Spinal cord (tissue), 10 donors: ENCODE data around the gene TMTC2. TPM values are rescaled to one million over a fixed set of nuclear protein-coding genes. Genes with fewer than 3 reads are reported as not detected.

Source experiments
- DNase-seq, 6 donors: peaks; one replicate each; pipeline versions ENCODE4 v3.0.0 to v3.0.0-alpha.2; 2013 to 2015; ENCODE audit warnings: low spot score in 6 of 6, low read depth in 4 of 6
- H3K27ac ChIP-seq: one replicate; pipeline ENCODE4 v1.5.1; 2013; ENCODE audit warnings: low read depth, low read length, control low read depth
- H3K27me3 ChIP-seq: one replicate; pipeline ENCODE4 v1.6.1; 2013; ENCODE audit warnings: low read length; ENCODE audit not compliant: control insufficient read depth, insufficient read depth
- H3K36me3 ChIP-seq: one replicate; pipeline ENCODE4 v1.6.1; 2013; ENCODE audit warnings: low read length; ENCODE audit not compliant: control insufficient read depth, insufficient read depth
- H3K4me1 ChIP-seq: one replicate; pipeline ENCODE4 v1.6.1; 2013; ENCODE audit warnings: low read length; ENCODE audit not compliant: control insufficient read depth, insufficient read depth
- H3K4me3 ChIP-seq: one replicate; pipeline ENCODE4 v1.5.1; 2013; ENCODE audit warnings: low read depth, low read length, control low read depth
- H3K9me3 ChIP-seq: one replicate; pipeline ENCODE4 v1.6.1; 2013; ENCODE audit warnings: low read length; ENCODE audit not compliant: control insufficient read depth, insufficient read depth
- WGBS: methylation state at CpG from one replicate; pipeline ENCODE4 v1.1.5; 2013; ENCODE audit warnings: missing lambda C conversion rate; ENCODE audit not compliant: insufficient coverage; 5-methylcytosine and 5-hydroxymethylcytosine counted together
- polyA plus RNA-seq, 2 donors: library from polyadenylated mRNA; unstranded; fragments of 120-200 nt; gene quantifications; one replicate each; pipeline ENCODE4 v1.2.1, GENCODE V29; 2013; ENCODE audit not compliant: insufficient read length in 2 of 2
- total RNA-seq, 2 donors: library from RNA; depleted of rRNA in 1 of 2; stranded (reverse); fragments of 120-200 nt in 1 of 2; fragments of >200 nt in 1 of 2; gene quantifications; one replicate each; pipeline versions ENCODE4 v1.2.3 to v1.2.4, GENCODE V29; 2013 to 2014
- donor health status: healthy.

Gene TMTC2
- total and polyA plus RNA-seq, 4 donors = 21.1 to 37.1 (median 27.7) TPM

- peak overlapping the region; percentile 53 for H3K27ac ChIP-seq
- H3K4me3 ChIP-seq = no peak overlapping the region
- DNase-seq = peak in 1 of 6 donors; percentile 67
- H3K9me3 ChIP-seq = no peaks in the 10 kb centered on the region
- H3K36me3 ChIP-seq = no peaks in the 10 kb centered on the region
- H3K27me3 ChIP-seq = no peaks in the 10 kb centered on the region
- H3K4me1 ChIP-seq = peaks cover 2% of the 10 kb centered on the region
- WGBS = 44% methylated on average over 2 of the region's 5 CpGs
Observed at GRCh38 chr12:82880442-82880901, 193.8 kb downstream of the TMTC2 start.

- Histone ChIP-seq H3K27me3 (no peaks in the 10 kb centered on the region), H3K36me3 (no peaks in the 10 kb centered on the region), H3K9me3 (no peaks in the 10 kb centered on the region), H3K4me3 (no peak overlapping the region), H3K27ac (peak overlapping the region; percentile 80), H3K4me1 (peaks cover 2% of the 10 kb centered on the region)
- DNase-seq = peak in 3 of 6 donors; percentile 47 to 83 (median 76)
- WGBS = no CpG with 5 or more reads among the region's 8 CpGs
Observed at GRCh38 chr12:82883394-82884355, 197.0 kb downstream of the TMTC2 start.

DNA sequence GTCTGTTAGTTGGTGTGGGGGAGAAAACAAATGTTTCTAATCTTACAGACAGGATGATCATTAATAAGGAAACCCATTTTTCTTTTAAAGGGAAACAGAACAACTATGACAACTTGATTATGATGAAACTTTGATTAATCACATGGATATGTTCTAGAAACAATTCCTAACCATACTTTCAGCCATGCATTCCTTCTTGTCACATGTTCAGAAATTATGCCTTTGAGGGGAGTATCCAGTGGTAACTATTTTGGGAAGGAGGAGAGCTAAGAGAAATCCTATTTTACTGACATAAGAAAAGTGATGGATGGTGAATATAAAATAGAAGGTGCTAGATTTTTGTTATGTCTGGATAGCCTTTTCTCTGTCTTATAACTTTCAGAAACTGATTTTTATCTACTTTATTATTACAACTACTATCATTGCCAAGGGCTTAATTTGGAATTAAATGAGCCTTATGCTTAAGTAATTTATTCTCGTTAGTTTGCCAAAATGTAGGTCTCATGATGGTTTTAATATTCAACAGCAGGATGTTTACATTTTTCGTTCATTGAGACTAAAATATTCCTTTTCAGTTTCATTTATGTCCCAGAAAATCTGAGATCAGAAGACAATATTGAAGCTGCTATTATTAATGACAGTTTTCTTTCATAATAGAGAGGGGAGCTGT, 200.1 kb downstream of the TMTC2 start:
- Histone ChIP-seq H3K27me3 (no peaks in the 10 kb centered on the region), H3K9me3 (no peaks in the 10 kb centered on the region), H3K36me3 (no peaks in the 10 kb centered on the region), H3K4me1 (peaks cover 2% of the 10 kb centered on the region), H3K27ac (no peak overlapping the region), H3K4me3 (no peak overlapping the region)
- peak in 1 of 6 donors; percentile 59 for DNase-seq
- no CpG with 5 or more reads among the region's 2 CpGs for WGBS

GRCh38 chr12:82893896-82894295, 207.2 kb downstream of the TMTC2 start:
- no peaks in the 10 kb centered on the region for H3K4me1 ChIP-seq
- H3K9me3 ChIP-seq = no peaks in the 10 kb centered on the region
- WGBS = 85% methylated on average over 4 of the region's 5 CpGs
- no peak overlapping the region for H3K4me3 ChIP-seq
- no peak overlapping the region for H3K27ac ChIP-seq
- DNase-seq = no peak
- no peaks in the 10 kb centered on the region for H3K27me3 ChIP-seq
- no peaks in the 10 kb centered on the region for H3K36me3 ChIP-seq

DNA sequence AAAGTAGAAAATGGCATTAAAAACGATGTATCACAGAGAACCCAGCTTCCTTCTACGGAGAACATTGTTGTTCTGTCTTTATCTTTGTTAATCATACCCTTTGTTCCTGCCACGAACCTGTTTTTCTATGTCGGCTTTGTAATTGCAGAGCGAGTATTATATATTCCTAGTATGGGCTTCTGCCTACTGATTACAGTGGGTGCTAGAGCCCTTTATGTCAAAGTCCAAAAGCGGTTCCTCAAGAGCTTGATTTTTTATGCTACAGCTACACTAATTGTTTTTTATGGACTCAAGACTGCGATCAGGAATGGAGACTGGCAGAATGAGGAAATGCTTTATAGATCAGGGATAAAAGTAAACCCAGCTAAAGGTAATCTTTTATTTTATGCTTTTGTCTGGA, 209.6 kb downstream of the TMTC2 start:
- no peak overlapping the region for H3K27ac ChIP-seq
- DNase-seq = no peak
- no peak overlapping the region for H3K4me3 ChIP-seq
- no peaks in the 10 kb centered on the region for H3K4me1 ChIP-seq
- no peaks in the 10 kb centered on the region for H3K27me3 ChIP-seq
- 81% methylated on average over 2 of the region's 7 CpGs for WGBS
- H3K36me3 ChIP-seq = no peaks in the 10 kb centered on the region
- H3K9me3 ChIP-seq = no peaks in the 10 kb centered on the region

- peak in 1 of 6 donors; percentile 49 for DNase-seq
- WGBS = 100% methylated on average over 1 of the region's 3 CpGs
- H3K27ac ChIP-seq = no peak overlapping the region
Observed at GRCh38 chr12:82896979-82897378, 210.3 kb downstream of the TMTC2 start.

GRCh38 chr12:82898441-82898840, 211.7 kb downstream of the TMTC2 start:
- H3K4me3 ChIP-seq = no peak overlapping the region
- WGBS = no CpG with 5 or more reads among the region's 2 CpGs
- DNase-seq = no peak
- H3K27me3 ChIP-seq = no peaks in the 10 kb centered on the region
- no peaks in the 10 kb centered on the region for H3K9me3 ChIP-seq
- H3K36me3 ChIP-seq = no peaks in the 10 kb centered on the region
- H3K27ac ChIP-seq = no peak overlapping the region
- no peaks in the 10 kb centered on the region for H3K4me1 ChIP-seq

More at GRCh38 chr12:82896979-82897378, 210.3 kb downstream of the TMTC2 start:
- Histone ChIP-seq H3K4me1 (no peaks in the 10 kb centered on the region), H3K27me3 (no peaks in the 10 kb centered on the region), H3K9me3 (no peaks in the 10 kb centered on the region), H3K4me3 (no peak overlapping the region), H3K36me3 (no peaks in the 10 kb centered on the region)

DNA sequence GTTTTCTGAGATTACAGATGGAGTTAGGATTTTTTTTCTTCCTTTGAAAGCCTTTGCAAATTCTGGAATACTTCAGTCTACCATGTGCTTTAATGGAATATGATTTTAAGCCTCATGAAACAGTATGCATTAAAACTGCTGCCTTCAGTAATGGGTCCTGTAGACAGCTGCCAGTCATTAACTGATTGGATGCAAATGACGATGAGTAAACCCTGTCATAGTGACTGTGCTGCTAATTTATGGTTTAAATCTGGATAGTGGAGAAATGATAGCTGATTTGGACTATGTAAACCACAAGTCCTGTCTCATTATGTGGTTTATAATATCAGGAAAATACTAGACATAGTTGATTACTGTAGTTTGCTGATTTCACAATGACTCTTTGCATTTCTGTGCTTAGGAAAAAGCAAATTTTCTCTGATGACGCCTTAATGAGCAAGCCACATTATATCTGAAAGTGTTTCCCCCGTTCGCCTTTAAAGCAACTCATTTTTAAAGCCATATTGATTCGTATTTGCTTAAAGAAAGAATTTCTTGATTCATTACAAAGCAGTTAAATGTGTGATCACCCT, 217.6 kb downstream of the TMTC2 start:
- Histone ChIP-seq H3K27ac (no peak overlapping the region), H3K4me3 (no peak overlapping the region), H3K4me1 (no peaks in the 10 kb centered on the region), H3K27me3 (no peaks in the 10 kb centered on the region), H3K36me3 (no peaks in the 10 kb centered on the region), H3K9me3 (no peaks in the 10 kb centered on the region)
- WGBS = 67% methylated on average over 1 of the region's 5 CpGs
- DNase-seq = peak in 1 of 6 donors; percentile 37

DNA sequence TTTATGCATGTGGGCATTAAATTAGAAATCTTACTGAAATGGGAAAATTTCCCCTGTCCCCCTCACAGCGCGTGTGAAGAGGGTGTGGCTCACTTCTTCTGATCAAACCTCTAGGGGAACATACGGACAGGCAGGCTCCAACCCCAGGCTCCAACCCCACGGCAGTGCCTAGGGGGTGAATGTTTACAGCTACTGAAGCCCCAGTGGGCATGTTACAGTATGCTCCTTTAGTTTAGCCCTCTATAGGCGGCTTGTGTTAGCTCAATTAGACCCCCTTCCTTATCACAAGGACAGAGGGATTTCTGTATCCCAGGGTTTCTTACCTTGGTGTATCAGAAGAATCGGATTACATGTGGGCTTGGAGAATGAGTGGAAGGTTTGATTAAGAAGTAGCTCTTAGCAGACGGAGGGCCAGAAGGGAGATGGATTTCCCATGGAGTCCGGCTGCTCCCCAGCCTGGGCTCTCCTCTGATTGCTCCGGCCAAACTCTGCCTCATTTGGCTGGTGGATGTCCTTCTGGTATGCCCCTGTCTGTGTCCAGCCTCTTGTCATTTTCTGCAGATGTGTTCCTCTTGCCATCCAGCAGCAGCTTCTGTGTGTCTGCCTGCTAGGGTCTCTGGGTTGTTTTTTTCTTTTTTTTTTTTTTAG, 223.7 kb downstream of the TMTC2 start:
- no peak overlapping the region for H3K27ac ChIP-seq
- WGBS = 88% methylated on average over 4 of the region's 9 CpGs
- DNase-seq = no peak

More for the DNA sequence above, 223.7 kb downstream of the TMTC2 start:
- H3K27me3 ChIP-seq = no peaks in the 10 kb centered on the region
- H3K36me3 ChIP-seq = no peaks in the 10 kb centered on the region
- no peaks in the 10 kb centered on the region for H3K9me3 ChIP-seq
- H3K4me3 ChIP-seq = no peak overlapping the region
- H3K4me1 ChIP-seq = no peaks in the 10 kb centered on the region
